DND-41 (cell line): ENCODE data around the gene LRP8.

Experiments used
- ATAC-seq: fragments of 200-7000 bp; cut with Tn5 transposase; 3 replicates; pipeline ENCODE4 v1.9.1; 2021; ENCODE audit warnings: low read depth; ENCODE audit not compliant: insufficient read depth
- DNase-seq: peaks from one replicate; pipeline ENCODE4 v3.0.0-alpha.2; 2020
- H2AFZ ChIP-seq: 2 replicates; pipeline ENCODE4 v1.6.0; 2012; ENCODE audit warnings: low read depth, low read length
- H3K27ac ChIP-seq: 2 replicates; pipeline ENCODE4 v1.5.1; 2012; ENCODE audit warnings: low read length, inconsistent platforms
- H3K27me3 ChIP-seq: fragments of 200-600 bp; sonication (generic); 2 replicates; pipeline ENCODE4 v1.6.0; 2012; ENCODE audit warnings: low read length, mild to moderate bottlenecking, inconsistent platforms; ENCODE audit not compliant: insufficient read depth, poor library complexity
- H3K36me3 ChIP-seq: 2 replicates; pipeline ENCODE4 v1.5.1; 2012; ENCODE audit warnings: low read length, inconsistent platforms; ENCODE audit not compliant: insufficient read depth
- H3K4me1 ChIP-seq: 2 replicates; pipeline ENCODE4 v1.5.1; 2012; ENCODE audit warnings: mild to moderate bottlenecking, low read length; ENCODE audit not compliant: insufficient read depth
- H3K4me2 ChIP-seq: 2 replicates; pipeline ENCODE4 v1.6.0; 2012; ENCODE audit warnings: mild to moderate bottlenecking, moderate library complexity, low read length, inconsistent platforms; ENCODE audit not compliant: insufficient read depth
- H3K4me3 ChIP-seq, 2 experiments: fragments of 200-600 bp in 1 of 2; shearing (Covaris generic) in 1 of 2; 2 replicates each; pipeline ENCODE4 v1.5.1; 2012 to 2016; ENCODE audit warnings: inconsistent platforms in 2 of 2, low read length in 2 of 2, mild to moderate bottlenecking in 2 of 2, low read depth in 1 of 2, moderate library complexity in 1 of 2
- H3K79me2 ChIP-seq: 2 replicates; pipeline ENCODE4 v1.6.0; 2012; ENCODE audit warnings: low read length, inconsistent platforms; ENCODE audit not compliant: insufficient read depth
- H3K9ac ChIP-seq: 2 replicates; pipeline ENCODE4 v1.6.0; 2012; ENCODE audit warnings: low read depth, mild to moderate bottlenecking, inconsistent platforms, low read length, moderate library complexity
- H3K9me3 ChIP-seq: 2 replicates; pipeline ENCODE4 v1.5.1; 2012; ENCODE audit warnings: low read length, moderate library complexity, mild to moderate bottlenecking, inconsistent platforms; ENCODE audit not compliant: insufficient read depth, severe bottlenecking
- H4K20me1 ChIP-seq: 2 replicates; pipeline ENCODE4 v1.6.0; 2012; ENCODE audit warnings: low read length; ENCODE audit not compliant: insufficient read depth
- EZH2 ChIP-seq: IDR thresholded peaks from 3 replicates; pipeline ENCODE4 v1.6.1; 2012; ENCODE audit warnings: borderline replicate concordance, low read depth, mild to moderate bottlenecking, moderate library complexity, low read length, inconsistent platforms; ENCODE audit not compliant: severe bottlenecking
- TF ChIP-seq, protein P1 (sequence below): IDR thresholded peaks from 2 replicates; pipeline ENCODE4 v1.5.1; 2012; ENCODE audit warnings: borderline replicate concordance, low read length, moderate library complexity, mild to moderate bottlenecking; ENCODE audit not compliant: poor library complexity, severe bottlenecking; ENCODE audit errors: extremely low read depth

Gene LRP8

DNA sequence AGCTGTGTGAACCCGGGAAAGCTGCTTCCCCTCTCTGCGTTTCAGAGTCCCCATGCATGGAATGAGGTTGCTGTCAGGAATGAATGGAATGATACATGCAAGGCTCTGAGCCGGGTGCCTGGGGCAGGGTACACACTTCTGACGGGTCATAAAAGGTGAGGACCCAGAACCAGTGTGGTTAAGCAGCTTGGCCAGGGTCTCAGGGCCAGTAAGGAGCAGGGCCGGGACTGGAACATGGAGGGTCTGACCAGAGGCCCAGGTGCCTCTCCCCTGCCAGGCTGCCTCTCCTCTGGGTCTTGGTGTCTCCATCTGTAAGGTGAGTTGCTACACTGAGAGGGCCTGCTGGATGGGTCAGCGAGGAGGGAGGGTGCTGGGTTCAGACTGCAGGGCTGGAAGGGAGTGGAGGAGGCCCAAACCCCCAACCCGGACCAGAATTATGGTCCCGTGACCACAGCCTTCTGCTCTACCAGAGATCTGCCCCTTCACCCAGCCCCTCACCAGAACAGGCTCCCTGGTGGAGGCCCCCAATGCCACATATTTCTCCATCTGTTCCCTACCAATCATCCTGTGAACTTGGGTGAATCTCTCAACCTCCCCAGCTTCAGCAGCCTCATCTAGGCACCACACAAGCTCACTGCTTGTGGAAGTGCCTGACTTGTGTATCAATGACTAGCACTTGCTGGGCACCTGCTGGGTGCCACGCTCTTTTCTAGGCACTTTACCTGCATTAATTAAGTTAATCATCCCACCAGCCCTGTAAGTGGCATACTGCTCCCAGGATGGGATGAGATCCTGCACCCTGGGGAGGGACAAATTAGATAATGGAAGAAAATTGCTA lies 16.2 kb upstream of the LRP8 start:
- H3K9me3 ChIP-seq, result no peaks in the 10 kb centered on the region
- TF ChIP-seq, protein P1, sequence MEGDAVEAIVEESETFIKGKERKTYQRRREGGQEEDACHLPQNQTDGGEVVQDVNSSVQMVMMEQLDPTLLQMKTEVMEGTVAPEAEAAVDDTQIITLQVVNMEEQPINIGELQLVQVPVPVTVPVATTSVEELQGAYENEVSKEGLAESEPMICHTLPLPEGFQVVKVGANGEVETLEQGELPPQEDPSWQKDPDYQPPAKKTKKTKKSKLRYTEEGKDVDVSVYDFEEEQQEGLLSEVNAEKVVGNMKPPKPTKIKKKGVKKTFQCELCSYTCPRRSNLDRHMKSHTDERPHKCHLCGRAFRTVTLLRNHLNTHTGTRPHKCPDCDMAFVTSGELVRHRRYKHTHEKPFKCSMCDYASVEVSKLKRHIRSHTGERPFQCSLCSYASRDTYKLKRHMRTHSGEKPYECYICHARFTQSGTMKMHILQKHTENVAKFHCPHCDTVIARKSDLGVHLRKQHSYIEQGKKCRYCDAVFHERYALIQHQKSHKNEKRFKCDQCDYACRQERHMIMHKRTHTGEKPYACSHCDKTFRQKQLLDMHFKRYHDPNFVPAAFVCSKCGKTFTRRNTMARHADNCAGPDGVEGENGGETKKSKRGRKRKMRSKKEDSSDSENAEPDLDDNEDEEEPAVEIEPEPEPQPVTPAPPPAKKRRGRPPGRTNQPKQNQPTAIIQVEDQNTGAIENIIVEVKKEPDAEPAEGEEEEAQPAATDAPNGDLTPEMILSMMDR, result no peak
- no peak for TF ChIP-seq EZH2
- no peak overlapping the region for H3K9ac ChIP-seq
- H3K4me1 ChIP-seq, result no peaks in the 10 kb centered on the region
- no peak overlapping the region for H3K27ac ChIP-seq
- H4K20me1 ChIP-seq, result no peaks in the 10 kb centered on the region
- no peaks in the 10 kb centered on the region for H3K79me2 ChIP-seq
- no peaks in the 10 kb centered on the region for H3K36me3 ChIP-seq
- no peaks in the 10 kb centered on the region for H3K27me3 ChIP-seq
- no peak for DNase-seq
- no peak overlapping the region for H3K4me3 ChIP-seq
- H2AFZ ChIP-seq, result no peak overlapping the region
- no peak for ATAC-seq
- H3K4me2 ChIP-seq, result no peak overlapping the region

GRCh38 chr1:53342735-53343470 lies 15.0 kb upstream of the LRP8 start:
- H3K9me3 ChIP-seq, result no peaks in the 10 kb centered on the region
- no peaks in the 10 kb centered on the region for H4K20me1 ChIP-seq
- no peaks in the 10 kb centered on the region for H3K36me3 ChIP-seq
- no peaks in the 10 kb centered on the region for H3K79me2 ChIP-seq
- no peak overlapping the region for H3K4me3 ChIP-seq
- no peak overlapping the region for H3K9ac ChIP-seq
- no peak for ATAC-seq
- no peaks in the 10 kb centered on the region for H3K27me3 ChIP-seq
- DNase-seq, result no peak
- H3K4me2 ChIP-seq, result no peak overlapping the region
- TF ChIP-seq, protein P1, result no peak
- no peak for TF ChIP-seq EZH2
- no peaks in the 10 kb centered on the region for H3K4me1 ChIP-seq
- no peak overlapping the region for H2AFZ ChIP-seq
- no peak overlapping the region for H3K27ac ChIP-seq

GRCh38 chr1:53341961-53342707 lies 14.3 kb upstream of the LRP8 start:
- no peak overlapping the region for H2AFZ ChIP-seq
- no peaks in the 10 kb centered on the region for H3K4me1 ChIP-seq
- TF ChIP-seq EZH2, result no peak
- TF ChIP-seq, protein P1, result no peak
- DNase-seq, result no peak
- H3K36me3 ChIP-seq, result no peaks in the 10 kb centered on the region
- H3K27ac ChIP-seq, result no peak overlapping the region
- H3K9me3 ChIP-seq, result no peaks in the 10 kb centered on the region
- no peak overlapping the region for H3K4me3 ChIP-seq
- H3K79me2 ChIP-seq, result no peaks in the 10 kb centered on the region
- no peaks in the 10 kb centered on the region for H4K20me1 ChIP-seq
- ATAC-seq, result 0 out of 3 replicates have a peak, but pooled peaks have one; percentile 39
- H3K4me2 ChIP-seq, result no peak overlapping the region
- no peak overlapping the region for H3K9ac ChIP-seq
- H3K27me3 ChIP-seq, result no peaks in the 10 kb centered on the region
